ENCODE data around the gene CASS4.

Gene CASS4

GRCh38 chr20:56411759-56412472 is at the start of gene CASS4:
CASS4 (plus strand) TSS chr20:56412260; CDS start chr20:56412459, 199 bp downstream.
- Histone ChIP-seq H3K27ac (ENCODE audit: low read length) (no peak within 1 kb of the TSS), H3K9ac (ENCODE audit: low read length) (no peak within 1 kb of the TSS), H3K4me1 (ENCODE audit: control insufficient read depth, low read depth, low read length) (no peaks in the 10 kb centered on the region), H3K36me3 (ENCODE audit: control insufficient read depth, low read depth, low read length) (peaks cover 20% of the 10 kb centered on the region), H3K4me3 (ENCODE audit: low read length) (no peak within 1 kb of the TSS), H3K9me3 (ENCODE audit: control insufficient read depth, low read depth, low read length) (no peaks in the 10 kb centered on the region), H3K27me3 (ENCODE audit: control insufficient read depth, insufficient read depth, low read length) (no peaks in the 10 kb centered on the region)

- H3K9ac ChIP-seq (ENCODE audit: low read length): no peak overlapping the region
- peaks cover 5% of the 10 kb centered on the region for H3K36me3 ChIP-seq (ENCODE audit: control insufficient read depth, low read depth, low read length)
- no peak overlapping the region for H3K27ac ChIP-seq (ENCODE audit: low read length)
- peaks cover 14% of the 10 kb centered on the region for H3K27me3 ChIP-seq (ENCODE audit: control insufficient read depth, insufficient read depth, low read length)
- H3K9me3 ChIP-seq (ENCODE audit: control insufficient read depth, low read depth, low read length): no peaks in the 10 kb centered on the region
- H3K4me1 ChIP-seq (ENCODE audit: control insufficient read depth, low read depth, low read length): peaks cover 16% of the 10 kb centered on the region
- H3K4me3 ChIP-seq (ENCODE audit: low read length): no peak overlapping the region
These were observed 49.1 kb upstream of the CASS4 start for GRCh38 chr20:56362833-56363413.

- Histone ChIP-seq H3K36me3 (ENCODE audit: control insufficient read depth, low read depth, low read length) (peaks cover 5% of the 10 kb centered on the region), H3K27ac (ENCODE audit: low read length) (no peak overlapping the region), H3K4me3 (ENCODE audit: low read length) (no peak overlapping the region), H3K9ac (ENCODE audit: low read length) (no peak overlapping the region), H3K4me1 (ENCODE audit: control insufficient read depth, low read depth, low read length) (peaks cover 10% of the 10 kb centered on the region), H3K27me3 (ENCODE audit: control insufficient read depth, insufficient read depth, low read length) (peaks cover 14% of the 10 kb centered on the region), H3K9me3 (ENCODE audit: control insufficient read depth, low read depth, low read length) (no peaks in the 10 kb centered on the region)
These were observed 48.6 kb upstream of the CASS4 start for GRCh38 chr20:56363491-56363890.

- Histone ChIP-seq H3K27ac (ENCODE audit: low read length) (no peak overlapping the region), H3K4me3 (ENCODE audit: low read length) (no peak overlapping the region), H3K9ac (ENCODE audit: low read length) (no peak overlapping the region), H3K36me3 (ENCODE audit: control insufficient read depth, low read depth, low read length) (peaks cover 45% of the 10 kb centered on the region), H3K9me3 (ENCODE audit: control insufficient read depth, low read depth, low read length) (no peaks in the 10 kb centered on the region), H3K27me3 (ENCODE audit: control insufficient read depth, insufficient read depth, low read length) (no peaks in the 10 kb centered on the region), H3K4me1 (ENCODE audit: control insufficient read depth, low read depth, low read length) (no peaks in the 10 kb centered on the region)
These were observed 43.5 kb upstream of the CASS4 start for GRCh38 chr20:56368351-56369134.

GRCh38 chr20:56369179-56369578 is 42.9 kb upstream of the CASS4 start:
- H3K9me3 ChIP-seq (ENCODE audit: control insufficient read depth, low read depth, low read length): no peaks in the 10 kb centered on the region
- no peak overlapping the region for H3K9ac ChIP-seq (ENCODE audit: low read length)
- no peaks in the 10 kb centered on the region for H3K4me1 ChIP-seq (ENCODE audit: control insufficient read depth, low read depth, low read length)
- H3K4me3 ChIP-seq (ENCODE audit: low read length): no peak overlapping the region
- peaks cover 52% of the 10 kb centered on the region for H3K36me3 ChIP-seq (ENCODE audit: control insufficient read depth, low read depth, low read length)
- no peak overlapping the region for H3K27ac ChIP-seq (ENCODE audit: low read length)
- H3K27me3 ChIP-seq (ENCODE audit: control insufficient read depth, insufficient read depth, low read length): no peaks in the 10 kb centered on the region

- Histone ChIP-seq H3K4me3 (ENCODE audit: low read length) (no peak overlapping the region), H3K36me3 (ENCODE audit: control insufficient read depth, low read depth, low read length) (peaks cover 65% of the 10 kb centered on the region), H3K9me3 (ENCODE audit: control insufficient read depth, low read depth, low read length) (no peaks in the 10 kb centered on the region)
These were observed 40.1 kb upstream of the CASS4 start for GRCh38 chr20:56371977-56372376.

GRCh38 chr20:56372850-56373249 is 39.2 kb upstream of the CASS4 start:
- no peak overlapping the region for H3K27ac ChIP-seq (ENCODE audit: low read length)
- peaks cover 68% of the 10 kb centered on the region for H3K36me3 ChIP-seq (ENCODE audit: control insufficient read depth, low read depth, low read length)
- H3K4me3 ChIP-seq (ENCODE audit: low read length): no peak overlapping the region
- H3K4me1 ChIP-seq (ENCODE audit: control insufficient read depth, low read depth, low read length): no peaks in the 10 kb centered on the region
- H3K9ac ChIP-seq (ENCODE audit: low read length): no peak overlapping the region
- H3K27me3 ChIP-seq (ENCODE audit: control insufficient read depth, insufficient read depth, low read length): no peaks in the 10 kb centered on the region
- H3K9me3 ChIP-seq (ENCODE audit: control insufficient read depth, low read depth, low read length): no peaks in the 10 kb centered on the region

More at GRCh38 chr20:56371977-56372376, 40.1 kb upstream of the CASS4 start:
- Histone ChIP-seq H3K9ac (ENCODE audit: low read length) (no peak overlapping the region), H3K4me1 (ENCODE audit: control insufficient read depth, low read depth, low read length) (no peaks in the 10 kb centered on the region), H3K27me3 (ENCODE audit: control insufficient read depth, insufficient read depth, low read length) (no peaks in the 10 kb centered on the region), H3K27ac (ENCODE audit: low read length) (no peak overlapping the region)

GRCh38 chr20:56373942-56374341 is 38.1 kb upstream of the CASS4 start:
- Histone ChIP-seq H3K36me3 (ENCODE audit: control insufficient read depth, low read depth, low read length) (peaks cover 79% of the 10 kb centered on the region), H3K27ac (ENCODE audit: low read length) (no peak overlapping the region), H3K27me3 (ENCODE audit: control insufficient read depth, insufficient read depth, low read length) (no peaks in the 10 kb centered on the region), H3K4me1 (ENCODE audit: control insufficient read depth, low read depth, low read length) (no peaks in the 10 kb centered on the region), H3K4me3 (ENCODE audit: low read length) (no peak overlapping the region), H3K9ac (ENCODE audit: low read length) (no peak overlapping the region), H3K9me3 (ENCODE audit: control insufficient read depth, low read depth, low read length) (no peaks in the 10 kb centered on the region)

GRCh38 chr20:56376331-56376730 is 35.7 kb upstream of the CASS4 start:
- Histone ChIP-seq H3K9ac (ENCODE audit: low read length) (no peak overlapping the region), H3K4me3 (ENCODE audit: low read length) (no peak overlapping the region), H3K9me3 (ENCODE audit: control insufficient read depth, low read depth, low read length) (no peaks in the 10 kb centered on the region), H3K27ac (ENCODE audit: low read length) (no peak overlapping the region), H3K4me1 (ENCODE audit: control insufficient read depth, low read depth, low read length) (no peaks in the 10 kb centered on the region), H3K27me3 (ENCODE audit: control insufficient read depth, insufficient read depth, low read length) (no peaks in the 10 kb centered on the region), H3K36me3 (ENCODE audit: control insufficient read depth, low read depth, low read length) (peaks cover 78% of the 10 kb centered on the region)

- no peaks in the 10 kb centered on the region for H3K4me1 ChIP-seq (ENCODE audit: control insufficient read depth, low read depth, low read length)
- no peak overlapping the region for H3K4me3 ChIP-seq (ENCODE audit: low read length)
- peaks cover 76% of the 10 kb centered on the region for H3K36me3 ChIP-seq (ENCODE audit: control insufficient read depth, low read depth, low read length)
- no peak overlapping the region for H3K9ac ChIP-seq (ENCODE audit: low read length)
- no peak overlapping the region for H3K27ac ChIP-seq (ENCODE audit: low read length)
- no peaks in the 10 kb centered on the region for H3K9me3 ChIP-seq (ENCODE audit: control insufficient read depth, low read depth, low read length)
- H3K27me3 ChIP-seq (ENCODE audit: control insufficient read depth, insufficient read depth, low read length): no peaks in the 10 kb centered on the region
These were observed 33.7 kb upstream of the CASS4 start for GRCh38 chr20:56378386-56378785.

GRCh38 chr20:56380375-56380774 is 31.7 kb upstream of the CASS4 start:
- no peak overlapping the region for H3K4me3 ChIP-seq (ENCODE audit: low read length)
- H3K36me3 ChIP-seq (ENCODE audit: control insufficient read depth, low read depth, low read length): peaks cover 84% of the 10 kb centered on the region
- H3K4me1 ChIP-seq (ENCODE audit: control insufficient read depth, low read depth, low read length): no peaks in the 10 kb centered on the region
- H3K9ac ChIP-seq (ENCODE audit: low read length): no peak overlapping the region
- H3K27ac ChIP-seq (ENCODE audit: low read length): no peak overlapping the region
- H3K9me3 ChIP-seq (ENCODE audit: control insufficient read depth, low read depth, low read length): no peaks in the 10 kb centered on the region
- H3K27me3 ChIP-seq (ENCODE audit: control insufficient read depth, insufficient read depth, low read length): no peaks in the 10 kb centered on the region

All from iPS-18a (cell line).